DLD1 (cell line): ENCODE data around the gene SPPL3.
"Not testable (repeated sequence)": the region's sequence is repeated elsewhere in the genome, so short reads cannot be mapped to it uniquely, and the experiment has no call there.

Experiments
- in situ Hi-C: cut with HindIII; loops from 2 replicates; pipeline ENCODE4 v1.10.0; 2017; ENCODE audit warnings: low sequenced_read_pairs

The SPPL3 gene

DNA sequence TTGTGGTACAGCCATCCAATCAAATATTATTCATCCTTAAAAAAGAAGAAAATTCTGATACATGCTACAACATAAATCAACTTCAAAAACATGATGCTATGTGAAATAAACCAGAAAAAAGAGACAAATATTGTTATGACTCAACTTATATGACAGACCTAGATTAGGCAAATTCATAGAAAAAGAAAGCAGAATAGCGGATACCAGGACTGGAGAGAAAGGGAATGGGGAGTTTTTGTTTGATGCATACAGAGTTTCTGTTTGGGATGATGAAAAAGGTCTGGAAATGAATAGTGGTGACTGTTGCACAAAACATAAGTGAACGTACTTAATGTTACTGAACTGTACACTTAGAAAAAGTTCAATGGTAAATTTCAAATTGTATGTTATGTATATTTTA, 82.3 kb downstream of the SPPL3 start:
- in situ Hi-C loops, result no loop called here

GRCh38 chr12:120820884-120821510, 83.2 kb downstream of the SPPL3 start:
- in situ Hi-C loops, result no loop called here

- in situ Hi-C loops, result no loop called here
These were observed 85.7 kb downstream of the SPPL3 start for GRCh38 chr12:120818416-120818815.

GRCh38 chr12:120817559-120818330, 86.4 kb downstream of the SPPL3 start:
- in situ Hi-C loops, result no loop called here

GRCh38 chr12:120816363-120816762, 87.8 kb downstream of the SPPL3 start:
- in situ Hi-C loops, result no loop called here

- in situ Hi-C loops, result no loop called here
These were observed 89.2 kb downstream of the SPPL3 start for GRCh38 chr12:120814903-120815429.

DNA sequence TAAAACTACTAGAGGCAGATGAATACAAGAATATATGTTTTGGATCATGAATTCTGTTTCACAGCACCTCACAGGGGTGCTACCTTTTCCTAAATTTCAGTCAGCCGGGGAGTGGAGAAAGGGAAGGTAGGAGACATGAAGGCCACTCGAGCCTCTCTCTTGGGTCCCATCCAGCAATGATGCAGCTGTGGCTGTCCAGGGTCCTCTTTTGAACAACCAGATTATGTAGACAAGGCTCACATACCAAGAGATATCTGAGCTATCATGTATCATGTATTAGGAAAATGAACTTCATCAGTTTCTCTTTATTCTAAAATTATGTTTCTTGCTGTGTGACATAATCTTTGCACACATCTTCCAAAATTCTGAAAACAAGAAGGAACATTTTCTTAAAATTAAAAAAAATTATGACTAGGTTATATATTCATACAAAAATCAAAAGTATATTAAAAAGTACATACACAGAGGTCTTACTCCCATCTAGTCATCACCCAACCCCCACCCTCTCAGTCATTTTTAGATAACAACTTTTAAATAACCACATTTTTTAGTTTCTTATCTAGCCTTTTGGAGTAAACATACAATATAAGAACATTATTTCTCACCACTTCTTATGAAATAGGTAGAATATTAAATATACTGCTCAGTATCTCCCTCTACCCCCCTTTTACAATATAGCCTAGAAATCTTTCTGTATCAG, 89.8 kb downstream of the SPPL3 start:
- in situ Hi-C loops, result no loop called here

DNA sequence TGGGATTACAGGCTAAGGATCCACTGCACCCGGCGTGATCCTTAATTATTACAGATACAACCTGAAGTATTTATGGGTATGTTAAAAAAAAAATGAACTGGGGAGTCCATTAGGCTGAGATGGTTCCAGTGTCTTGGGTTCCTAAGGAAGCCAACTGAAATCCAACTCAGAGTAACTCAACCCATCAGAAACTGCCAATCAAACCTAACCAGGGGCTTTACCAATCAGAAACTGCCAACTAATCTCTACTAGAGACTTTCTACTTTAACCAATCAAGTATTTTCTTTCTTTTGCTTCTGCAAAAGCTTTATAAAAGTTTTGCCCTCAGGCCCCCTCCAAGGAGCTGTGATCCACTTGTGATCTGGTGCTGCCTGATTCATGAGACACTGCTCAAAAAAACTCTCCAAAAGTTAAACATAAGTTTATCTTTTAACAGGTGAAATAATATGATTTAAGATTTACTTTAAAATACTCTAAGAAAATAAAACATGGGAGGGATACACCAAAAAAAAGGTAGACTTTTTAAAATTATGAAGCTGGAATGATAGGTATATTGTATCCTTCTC, 90.5 kb downstream of the SPPL3 start:
- in situ Hi-C loops, result no loop called here

DNA sequence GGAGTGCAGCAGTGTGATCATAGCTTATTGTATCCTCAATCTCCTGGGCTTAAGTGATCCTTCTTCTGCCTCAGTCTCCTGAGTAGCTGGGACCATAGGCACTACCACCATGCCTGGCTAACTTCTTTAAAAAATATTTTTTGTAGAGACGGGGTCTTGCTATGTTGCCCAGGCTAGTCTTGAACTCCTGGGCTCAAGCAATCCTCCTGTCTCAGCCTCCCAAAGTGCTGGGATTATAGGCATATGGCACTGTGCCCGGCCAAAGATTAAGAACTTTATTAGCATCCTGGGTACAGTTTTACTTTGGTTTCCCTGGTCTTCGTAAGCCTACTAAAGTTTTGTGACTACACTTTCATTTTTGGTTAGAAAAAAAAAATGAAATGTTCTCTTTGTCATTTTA, 94.1 kb downstream of the SPPL3 start:
- in situ Hi-C loops, result no loop called here

GRCh38 chr12:120804428-120804827, 99.7 kb downstream of the SPPL3 start:
- in situ Hi-C loops, result no loop called here

- in situ Hi-C loops, result no loop called here
These were observed 103.0 kb downstream of the SPPL3 start for GRCh38 chr12:120801146-120801545.

DNA sequence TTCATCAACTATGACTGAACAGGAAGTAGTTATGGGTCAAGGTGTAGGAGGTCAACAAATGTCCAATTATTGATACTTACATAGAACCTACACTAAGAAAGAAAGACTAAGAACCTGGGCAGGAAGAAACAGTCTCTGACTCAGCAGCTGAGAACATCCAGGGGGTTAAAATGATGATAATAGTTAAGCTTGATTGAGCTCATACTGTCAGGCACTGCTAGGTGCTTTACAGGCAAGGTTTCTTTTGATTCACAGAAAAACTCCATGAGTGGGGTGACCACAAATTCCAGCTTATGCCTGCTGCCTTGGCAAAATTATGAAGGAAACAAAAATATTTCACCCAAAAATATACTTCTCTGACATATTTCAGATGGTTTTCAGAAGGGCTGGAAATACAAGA, 103.5 kb downstream of the SPPL3 start:
- in situ Hi-C loops, result no loop called here

GRCh38 chr12:120799243-120800045, 104.7 kb downstream of the SPPL3 start:
- in situ Hi-C loops, result no loop called here

DNA sequence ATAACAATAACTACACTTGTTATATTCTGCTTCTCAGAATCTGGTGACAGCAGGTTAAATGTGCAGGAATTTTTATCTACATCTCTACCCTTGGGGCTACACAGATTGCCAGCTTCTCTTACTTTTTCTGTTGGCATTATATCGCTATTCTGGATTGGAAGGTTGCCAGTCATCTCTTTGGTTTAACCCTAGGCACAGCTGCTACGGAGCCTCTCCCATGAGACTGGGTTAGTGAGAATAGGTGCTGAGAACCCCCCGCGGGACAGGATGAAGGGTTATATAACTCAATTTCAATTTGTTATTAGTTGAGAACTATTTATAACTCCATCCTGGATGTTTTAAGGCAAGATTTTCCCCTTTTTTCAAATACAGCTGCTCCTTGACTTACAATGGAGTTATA, 105.5 kb downstream of the SPPL3 start:
- in situ Hi-C loops, result no loop called here

DNA sequence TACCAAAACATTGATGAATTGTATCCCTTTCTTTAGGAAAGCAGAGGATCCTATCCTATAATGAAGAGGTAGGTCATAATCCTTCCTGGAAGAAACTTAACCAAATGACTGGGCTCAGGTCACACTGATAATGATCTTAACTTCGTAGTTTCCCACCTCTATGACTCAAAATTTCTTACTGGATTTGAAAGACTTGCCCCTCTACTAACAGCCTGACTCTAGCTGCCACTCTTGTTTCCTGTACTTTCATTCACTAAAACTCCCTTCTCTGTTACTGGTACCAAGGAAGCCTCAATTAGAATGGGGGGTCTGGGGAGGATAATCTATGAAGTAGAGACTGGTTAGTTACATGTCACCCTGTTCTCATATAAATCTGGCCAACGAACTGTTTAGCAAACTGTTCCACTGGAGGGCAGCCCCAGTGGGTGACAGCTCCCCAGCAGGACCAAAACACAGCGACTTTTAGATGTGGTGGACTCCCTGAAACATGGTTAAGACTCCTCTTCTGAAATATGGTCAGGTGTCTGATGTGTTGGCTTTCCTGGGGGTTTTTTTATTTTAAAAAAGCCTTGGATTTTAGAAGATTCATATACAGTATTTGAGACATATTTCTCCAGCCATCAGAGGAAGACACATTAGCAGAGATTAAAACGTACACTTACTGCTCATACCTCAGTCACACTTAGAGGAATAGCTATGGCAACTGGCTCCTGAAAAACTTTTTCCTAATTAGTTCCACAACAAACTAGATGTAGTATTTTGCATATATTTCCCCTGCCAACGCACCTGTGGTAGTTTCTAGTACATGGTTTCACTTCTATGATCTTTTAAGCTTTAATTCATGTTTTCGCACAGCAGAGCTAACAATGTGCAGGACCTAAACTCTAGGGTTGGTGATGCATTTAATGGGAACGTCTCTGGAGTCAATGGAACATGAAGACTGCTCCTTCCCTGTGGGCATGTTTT, 106.2 kb downstream of the SPPL3 start:
- in situ Hi-C loops, result no loop called here

DNA sequence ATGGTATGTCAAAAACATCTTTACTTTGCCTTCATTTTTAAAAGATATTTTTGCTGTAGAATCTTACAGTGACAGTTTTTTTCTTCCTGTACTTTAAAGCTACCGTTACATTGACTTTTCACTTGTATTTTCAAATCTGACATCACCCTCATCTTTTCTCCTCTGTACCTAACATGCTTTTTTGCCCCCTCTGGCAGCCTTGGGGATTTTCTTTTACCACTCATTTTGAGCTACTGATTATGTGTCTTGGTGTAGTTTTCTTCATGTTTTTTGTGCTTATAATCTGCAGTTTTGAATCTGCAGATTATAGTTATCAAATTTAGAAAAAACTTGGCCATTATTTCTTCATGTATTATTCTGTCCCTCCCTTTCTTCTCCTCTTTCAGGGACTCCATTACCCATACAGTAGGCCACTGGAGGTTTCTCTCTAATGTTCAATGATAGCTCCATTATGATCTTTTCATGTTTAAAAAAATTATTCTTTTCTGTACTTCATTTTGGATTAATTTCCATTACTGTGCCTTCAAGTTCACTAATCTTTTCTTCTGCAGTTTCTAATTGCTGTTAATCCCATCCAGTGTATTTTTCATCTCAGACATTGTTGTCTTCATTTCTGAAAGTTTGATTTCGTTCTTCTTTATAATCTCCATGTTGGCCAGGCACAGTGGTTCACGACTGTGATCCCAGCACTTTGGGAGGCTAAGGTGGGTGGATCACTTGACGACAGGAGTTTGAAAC, 108.5 kb downstream of the SPPL3 start:
- in situ Hi-C loops, result no loop called here

DNA sequence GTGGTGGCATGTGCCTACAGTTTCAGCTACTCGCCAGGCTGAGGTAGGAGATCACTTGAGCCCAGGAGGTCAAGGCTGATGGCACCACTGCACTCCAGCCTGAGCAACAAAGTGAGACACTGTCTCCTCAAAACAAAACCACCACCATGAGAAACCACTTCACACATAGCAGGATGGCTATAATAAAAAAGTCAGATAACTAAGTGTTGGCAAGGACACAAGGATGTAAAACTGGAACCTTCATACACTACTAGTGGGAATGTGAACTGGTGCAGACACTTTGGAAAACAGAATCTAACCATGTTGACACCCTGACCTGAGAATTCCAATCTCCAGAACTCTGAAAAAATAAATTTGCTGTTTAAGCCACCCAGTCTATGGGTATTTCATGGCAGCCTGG, 110.8 kb downstream of the SPPL3 start:
- in situ Hi-C loops, result no loop called here

DNA sequence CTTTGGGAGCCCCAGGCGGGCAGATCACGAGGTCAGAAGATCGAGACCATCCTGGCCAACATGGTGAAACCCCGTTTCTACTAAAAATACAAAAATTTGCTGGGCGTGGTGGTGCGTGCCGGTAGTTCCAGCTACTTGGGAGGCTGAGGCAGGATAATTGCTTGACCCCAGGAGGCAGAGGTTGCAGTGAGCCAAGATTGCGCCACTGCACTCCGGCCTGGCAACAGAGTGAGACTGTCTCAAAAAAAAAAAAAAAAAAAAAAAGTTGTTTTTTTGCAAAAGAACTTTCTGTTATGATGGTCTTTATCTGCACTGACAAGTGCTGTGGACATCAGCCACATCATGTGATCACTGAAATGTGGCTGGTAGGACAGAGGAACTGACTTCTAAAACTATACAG, 111.7 kb downstream of the SPPL3 start:
- in situ Hi-C loops, result not testable (repeated sequence)

GRCh38 chr12:120791669-120792176, 112.4 kb downstream of the SPPL3 start:
- in situ Hi-C loops, result no loop called here
